A673 (cell line): ENCODE data around the gene SELENOK. TPM values are rescaled to one million over a fixed set of nuclear protein-coding genes. Genes with fewer than 3 reads are reported as not detected.

ENCODE experiments used
- BruUV-seq: library from RNA; stranded (reverse); fragments of 400-500 nt; replicated peaks from 2 replicates; lab custom pipeline; 2021; lab: Mats Ljungman, UMichigan
- CTCF ChIA-PET: fragments of 300-600 bp; sonication (Branson Sonifier 250); formaldehyde crosslinking; loops from one replicate; lab custom pipeline; 2022; ENCODE audit warnings: antibody characterized with exemption; lab: Charles Lee
- POLR2A ChIA-PET: fragments of 300-600 bp; sonication (Branson Sonifier 250); formaldehyde crosslinking; loops from one replicate; lab custom pipeline; 2022; ENCODE audit warnings: antibody characterized with exemption; ENCODE audit not compliant: low non-redundant PET; lab: Charles Lee
- DNase-seq: peaks from one replicate; pipeline ENCODE4 v3.0.0-alpha.2; 2015; ENCODE audit warnings: low spot score
- H3K27ac ChIP-seq: fragments of 200-600 bp; sonication (generic); 2 replicates; pipeline ENCODE4 v1.5.1; 2016; ENCODE audit warnings: mixed run types, low read depth, mild to moderate bottlenecking, mixed read lengths, antibody characterized with exemption, low read length; ENCODE audit not compliant: poor library complexity, severe bottlenecking
- H3K27me3 ChIP-seq: fragments of 200-600 bp; sonication (generic); replicated peaks from 2 replicates; pipeline ENCODE4 v1.6.1; 2017; ENCODE audit warnings: mixed run types, low read depth, mild to moderate bottlenecking, mixed read lengths, antibody characterized with exemption, low read length; ENCODE audit not compliant: insufficient read depth, poor library complexity
- H3K36me3 ChIP-seq: fragments of 200-600 bp; sonication (generic); 2 replicates; pipeline ENCODE4 v1.6.1; 2016; ENCODE audit warnings: mixed run types, mild to moderate bottlenecking, mixed read lengths, antibody characterized with exemption, low read length; ENCODE audit not compliant: insufficient read depth, poor library complexity, severe bottlenecking
- H3K4me1 ChIP-seq: fragments of 200-600 bp; sonication (generic); 2 replicates; pipeline ENCODE4 v1.6.1; 2017; ENCODE audit warnings: mixed run types, mild to moderate bottlenecking, mixed read lengths, antibody characterized with exemption, low read length; ENCODE audit not compliant: insufficient read depth, poor library complexity, severe bottlenecking
- H3K4me3 ChIP-seq: fragments of 200-600 bp; sonication (generic); 2 replicates; pipeline ENCODE4 v1.5.1; 2016; ENCODE audit warnings: low read depth, mixed run types, mild to moderate bottlenecking, mixed read lengths, low read length; ENCODE audit not compliant: poor library complexity, severe bottlenecking
- H3K9me3 ChIP-seq: fragments of 200-600 bp; sonication (generic); 2 replicates; pipeline ENCODE4 v1.6.1; 2016; ENCODE audit warnings: mixed run types, low read depth, mild to moderate bottlenecking, mixed read lengths, antibody characterized with exemption, low read length; ENCODE audit not compliant: poor library complexity, severe bottlenecking
- EZH2 ChIP-seq: fragments of 200-600 bp; sonication (generic); IDR thresholded peaks from 2 replicates; pipeline ENCODE4 v1.6.1; 2017; ENCODE audit warnings: borderline replicate concordance, low read depth, mild to moderate bottlenecking, mixed read lengths, antibody characterized with exemption, low read length; ENCODE audit not compliant: poor library complexity, severe bottlenecking
- intact Hi-C: fragments of 100-400 bp; cut with micrococcal nuclease; formaldehyde crosslinking; loops from one replicate; pipeline ENCODE4 v1.10.0; 2022; ENCODE audit not compliant: unreplicated experiment
- total RNA-seq: library from RNA; stranded (reverse); gene quantifications from 2 replicates; pipeline ENCODE4 v1.2.3, GENCODE V29; 2021
- TF ChIP-seq, protein P1 (sequence below): fragments of 300-800, 200-600 bp; sonication (generic); conservative IDR thresholded peaks from 2 replicates; pipeline ENCODE4 v1.5.1; 2017; ENCODE audit warnings: low read depth, mild to moderate bottlenecking, antibody characterized with exemption, low read length, moderate library complexity, mixed read lengths

Gene SELENOK
- total RNA-seq, 1 experiment from 2014 or later = 19.9 TPM

- no peak for TF ChIP-seq EZH2
- TF ChIP-seq, protein P1, sequence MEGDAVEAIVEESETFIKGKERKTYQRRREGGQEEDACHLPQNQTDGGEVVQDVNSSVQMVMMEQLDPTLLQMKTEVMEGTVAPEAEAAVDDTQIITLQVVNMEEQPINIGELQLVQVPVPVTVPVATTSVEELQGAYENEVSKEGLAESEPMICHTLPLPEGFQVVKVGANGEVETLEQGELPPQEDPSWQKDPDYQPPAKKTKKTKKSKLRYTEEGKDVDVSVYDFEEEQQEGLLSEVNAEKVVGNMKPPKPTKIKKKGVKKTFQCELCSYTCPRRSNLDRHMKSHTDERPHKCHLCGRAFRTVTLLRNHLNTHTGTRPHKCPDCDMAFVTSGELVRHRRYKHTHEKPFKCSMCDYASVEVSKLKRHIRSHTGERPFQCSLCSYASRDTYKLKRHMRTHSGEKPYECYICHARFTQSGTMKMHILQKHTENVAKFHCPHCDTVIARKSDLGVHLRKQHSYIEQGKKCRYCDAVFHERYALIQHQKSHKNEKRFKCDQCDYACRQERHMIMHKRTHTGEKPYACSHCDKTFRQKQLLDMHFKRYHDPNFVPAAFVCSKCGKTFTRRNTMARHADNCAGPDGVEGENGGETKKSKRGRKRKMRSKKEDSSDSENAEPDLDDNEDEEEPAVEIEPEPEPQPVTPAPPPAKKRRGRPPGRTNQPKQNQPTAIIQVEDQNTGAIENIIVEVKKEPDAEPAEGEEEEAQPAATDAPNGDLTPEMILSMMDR = no peak
- Histone ChIP-seq H3K27me3 (no peaks in the 10 kb centered on the region), H3K36me3 (no peaks in the 10 kb centered on the region), H3K4me3 (no peak overlapping the region), H3K27ac (no peak overlapping the region), H3K4me1 (no peaks in the 10 kb centered on the region), H3K9me3 (no peaks in the 10 kb centered on the region)
- POLR2A ChIA-PET = no interaction called here
- no TSS peak for BruUV-seq
- no peak for DNase-seq
- CTCF ChIA-PET = no interaction called here
- intact Hi-C loops = no loop called here
These were observed 11.1 kb upstream of the SELENOK start for GRCh38 chr3:53902711-53903110.

GRCh38 chr3:53902067-53902466 is 10.4 kb upstream of the SELENOK start:
- H3K4me3 ChIP-seq = no peak overlapping the region
- H3K27me3 ChIP-seq = no peaks in the 10 kb centered on the region
- no peak overlapping the region for H3K27ac ChIP-seq
- no peaks in the 10 kb centered on the region for H3K4me1 ChIP-seq
- no peaks in the 10 kb centered on the region for H3K9me3 ChIP-seq
- CTCF ChIA-PET = no interaction called here
- intact Hi-C loops = no loop called here
- POLR2A ChIA-PET = no interaction called here
- H3K36me3 ChIP-seq = no peaks in the 10 kb centered on the region
- TF ChIP-seq, protein P1 = no peak
- no peak for TF ChIP-seq EZH2
- no peak for DNase-seq
- BruUV-seq = no TSS peak

DNA sequence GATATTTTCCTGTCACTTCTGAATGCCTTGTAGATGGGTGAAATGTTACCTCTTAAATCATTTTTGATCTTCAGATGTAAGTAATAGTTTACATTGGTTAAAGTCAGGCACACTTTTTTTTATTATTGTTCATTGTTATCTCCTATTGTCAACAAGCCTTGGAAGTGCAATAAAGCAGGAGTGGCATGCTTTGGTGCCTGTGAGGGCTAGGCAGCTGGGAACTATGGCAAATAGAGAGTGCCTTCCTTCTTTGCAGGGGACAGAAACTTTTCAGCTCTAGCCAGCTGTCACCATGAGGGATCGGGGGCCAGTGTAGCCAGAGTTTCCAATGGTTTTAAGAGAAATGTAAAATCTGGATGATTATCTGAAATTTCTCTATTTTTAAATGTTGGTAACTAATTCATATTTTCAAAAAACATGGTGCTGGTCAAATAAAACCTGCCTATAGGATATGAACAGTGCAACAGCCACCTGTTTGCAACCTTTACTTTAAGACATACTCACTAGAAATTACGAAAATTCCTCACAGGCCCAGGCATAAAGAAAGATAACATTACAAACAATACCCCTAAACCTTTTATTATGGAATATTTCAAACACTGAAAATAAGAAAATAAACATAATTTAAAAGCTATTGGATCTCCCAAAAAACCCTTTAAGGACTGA is 9.1 kb upstream of the SELENOK start:
- intact Hi-C loops = no loop called here
- DNase-seq = no peak

More for the DNA sequence above, 9.1 kb upstream of the SELENOK start:
- H3K9me3 ChIP-seq = no peaks in the 10 kb centered on the region
- no peak overlapping the region for H3K4me3 ChIP-seq
- ChIA-PET POLR2A (no interaction called here), CTCF (no interaction called here)
- no peaks in the 10 kb centered on the region for H3K27me3 ChIP-seq
- H3K4me1 ChIP-seq = no peaks in the 10 kb centered on the region
- BruUV-seq = no TSS peak
- TF ChIP-seq, protein P1 = no peak
- TF ChIP-seq EZH2 = no peak
- H3K36me3 ChIP-seq = no peaks in the 10 kb centered on the region
- H3K27ac ChIP-seq = no peak overlapping the region
